Activated CD8-positive, alpha-beta memory T cell treated with anti-CD3 and anti-CD28 coated beads for 36 hours (primary cell): Measurements from ENCODE around the gene FRG2B. TPM values are rescaled to one million over a fixed set of nuclear protein-coding genes. Genes with fewer than 3 reads are reported as not detected.
"Not testable (repeated sequence)": the region's sequence is repeated elsewhere in the genome, so short reads cannot be mapped to it uniquely, and the experiment has no call there.

Experiments used
- CTCF ChIA-PET: fragments of 350-600 bp; sonication (Branson Sonifier 250); formaldehyde crosslinking; loops from one replicate; lab custom pipeline; 2021; ENCODE audit warnings: antibody characterized with exemption; lab: Charles Lee
- POLR2A ChIA-PET: fragments of 350-600 bp; sonication (Branson Sonifier 250); formaldehyde crosslinking; loops from one replicate; lab custom pipeline; 2021; ENCODE audit warnings: antibody characterized with exemption; lab: Charles Lee
- total RNA-seq, 2 experiments: library from RNA; stranded (reverse); gene quantifications; one replicate each; pipeline ENCODE4 v1.2.3, GENCODE V29; 2021

The FRG2B gene
- total RNA-seq, 2 experiments from 2014 or later = not detected

DNA sequence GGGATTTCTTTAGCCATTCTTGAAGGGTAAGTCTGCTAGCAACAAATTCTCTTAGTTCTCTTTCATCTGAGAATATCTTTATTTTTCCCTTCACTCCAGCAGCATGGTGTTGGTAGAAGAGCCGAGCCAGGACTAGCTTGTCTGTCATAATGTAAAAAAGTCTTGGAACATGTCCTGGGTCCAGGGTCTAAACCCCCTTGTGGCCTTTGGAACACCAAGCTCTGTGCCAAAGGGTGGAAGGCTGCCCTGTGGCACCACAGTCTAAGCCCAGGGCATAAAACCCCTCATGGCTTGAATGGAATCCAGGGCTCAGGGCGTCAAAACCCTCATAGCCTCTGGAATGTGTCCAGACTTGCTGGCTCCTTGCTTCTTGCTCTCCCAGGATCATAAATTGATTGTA is 23.2 kb downstream of the FRG2B start:
- CTCF ChIA-PET = interaction anchor here (0.9 kb wide), 1 partner anchor 9 kb away, joined by 3 read pairs; no protein-coding TSS in a partner anchor
- POLR2A ChIA-PET = not testable (repeated sequence)

DNA sequence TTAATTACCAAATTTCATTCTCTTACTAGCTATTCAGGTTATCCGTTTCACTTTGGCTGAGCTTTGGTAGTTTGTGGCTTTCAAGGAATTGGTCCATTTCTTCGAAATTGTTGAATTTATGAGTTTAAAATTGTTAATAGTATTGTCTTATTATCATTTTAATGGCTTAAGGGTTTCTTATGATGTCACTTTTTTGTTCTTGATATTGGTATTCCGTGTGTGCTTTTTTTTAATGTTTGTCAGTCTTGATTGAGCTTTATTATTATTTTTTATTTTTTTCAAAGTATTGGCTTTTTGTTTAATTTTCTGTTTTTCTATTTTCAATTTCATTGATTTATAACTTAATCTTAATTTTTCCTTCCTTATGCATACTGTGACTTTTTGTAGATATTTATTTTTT is 25.9 kb downstream of the FRG2B start:
- POLR2A ChIA-PET = no interaction called here
- CTCF ChIA-PET = interaction anchor here (1.0 kb wide), 1 partner anchor 14 kb away, joined by 3 read pairs; no protein-coding TSS in a partner anchor

DNA sequence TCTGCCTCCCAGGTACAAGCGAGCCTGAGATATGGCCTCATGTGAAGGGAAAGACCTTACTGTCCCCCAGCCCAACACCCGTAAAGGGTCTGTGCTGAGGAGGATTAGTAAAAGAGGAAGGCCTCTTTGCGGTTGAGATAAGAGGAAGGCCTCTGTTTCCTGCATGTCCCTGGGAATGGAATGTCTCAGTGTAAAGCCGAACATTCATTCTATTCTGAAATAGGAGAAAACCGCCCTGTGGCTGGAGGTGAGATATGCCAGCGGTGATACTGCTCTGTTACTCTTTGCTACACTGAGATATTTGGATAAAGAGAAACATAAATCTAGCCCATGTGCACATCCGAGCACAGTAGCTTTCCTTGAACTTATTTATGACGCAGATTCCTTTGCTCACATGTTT is 26.7 kb downstream of the FRG2B start:
- CTCF ChIA-PET = interaction anchor here (1.0 kb wide), 1 partner anchor 14 kb away, joined by 3 read pairs; no protein-coding TSS in a partner anchor
- POLR2A ChIA-PET = not testable (repeated sequence)

DNA sequence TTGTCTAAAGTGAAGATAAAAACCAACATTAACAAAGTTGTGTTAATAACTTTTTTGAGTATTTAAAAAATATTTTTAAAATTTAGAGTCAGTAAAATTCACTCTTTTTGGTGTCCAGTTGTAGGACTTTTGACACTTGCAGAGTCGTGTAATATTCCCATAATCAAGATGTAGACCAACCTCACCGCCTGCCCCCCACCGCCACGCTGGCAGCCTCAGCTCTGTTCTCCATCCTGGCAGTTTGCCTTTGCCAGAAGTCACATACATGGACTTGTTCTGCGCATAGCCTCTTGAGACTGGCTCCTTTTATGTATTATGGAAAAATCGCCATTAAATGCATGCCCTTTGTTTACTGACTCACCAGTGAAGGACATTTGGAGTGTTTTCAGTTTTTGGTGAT is 33.9 kb downstream of the FRG2B start:
- POLR2A ChIA-PET = no interaction called here
- CTCF ChIA-PET = no interaction called here

DNA sequence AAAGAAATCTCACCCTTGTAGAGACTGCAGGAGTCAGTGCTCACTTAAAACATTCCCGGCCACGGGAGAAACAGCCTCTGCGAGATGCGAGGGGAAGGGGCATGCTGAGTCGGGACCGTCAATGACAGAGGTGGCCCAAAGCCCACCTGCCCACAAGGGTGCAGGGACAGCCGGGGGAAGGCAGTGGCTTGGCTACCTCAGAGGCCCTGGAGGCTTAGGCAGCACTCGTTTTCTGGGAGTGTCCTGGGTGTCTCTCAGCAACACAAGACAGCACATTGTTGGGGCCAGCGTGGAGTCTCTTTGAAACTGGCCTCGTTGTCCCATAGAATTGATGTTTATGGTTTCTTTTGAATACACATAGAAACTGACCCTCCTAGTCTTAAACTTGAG is 35.6 kb downstream of the FRG2B start:
- ChIA-PET POLR2A (no interaction called here), CTCF (no interaction called here)

DNA sequence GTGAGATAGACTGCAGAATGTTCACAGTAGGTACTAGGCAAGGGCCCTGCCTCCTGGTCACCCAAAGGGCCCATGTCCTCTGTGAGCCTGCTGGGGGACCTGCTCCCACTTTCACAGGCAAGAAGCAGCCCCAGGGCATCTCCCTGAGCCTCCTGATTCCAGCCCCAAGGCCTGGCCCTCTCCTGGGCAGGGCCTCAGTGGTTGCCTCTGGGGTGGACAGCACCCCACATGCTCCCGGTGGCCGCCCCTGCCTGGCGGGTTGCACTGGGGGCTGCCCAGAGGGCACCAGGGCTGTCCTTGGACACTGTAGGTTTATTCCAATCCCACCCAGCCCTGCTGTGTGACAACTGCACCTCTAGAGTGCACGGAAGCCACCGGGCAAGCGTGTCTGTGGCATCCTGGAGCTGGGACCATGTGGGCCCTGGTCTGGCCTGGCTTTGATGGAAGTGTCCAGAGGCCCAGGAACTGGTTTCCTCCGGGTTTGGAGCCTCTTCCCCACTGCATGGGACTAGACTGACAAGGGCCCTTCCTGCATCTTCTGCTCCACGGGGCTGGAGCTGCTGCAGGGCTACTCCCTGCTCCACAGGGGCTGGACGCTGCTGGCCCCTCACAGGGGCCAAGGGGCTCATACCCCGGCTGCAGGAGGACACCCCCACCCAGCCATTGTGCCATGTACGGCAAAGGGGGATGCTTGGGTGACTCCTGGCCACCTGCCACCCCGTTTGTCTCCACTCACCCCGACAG is 36.2 kb downstream of the FRG2B start:
- CTCF ChIA-PET = no interaction called here

DNA sequence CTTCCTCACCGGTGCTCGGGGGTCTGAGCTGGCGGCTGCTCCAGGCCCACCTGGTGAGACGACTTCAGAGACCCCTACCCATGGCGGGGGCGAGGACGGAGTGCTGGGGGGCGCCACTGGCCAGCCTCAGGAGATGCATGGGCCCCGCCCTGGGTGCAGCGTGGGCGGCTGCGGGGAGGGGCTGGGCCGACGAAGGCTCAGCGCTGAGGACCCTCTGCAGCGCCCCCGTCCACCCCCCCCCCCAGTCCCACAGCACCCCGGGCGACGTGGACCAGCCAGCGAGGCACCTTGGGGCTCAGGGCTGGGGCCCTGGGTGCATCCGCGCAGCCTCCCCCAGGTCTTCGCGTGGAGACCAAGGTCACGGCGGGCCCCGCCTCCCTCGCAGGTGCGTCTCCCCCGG is 49.6 kb downstream of the FRG2B start:
- POLR2A ChIA-PET, CTCF ChIA-PET: not testable (repeated sequence)

More for the DNA sequence above, 36.2 kb downstream of the FRG2B start:
- POLR2A ChIA-PET = no interaction called here

Other genes with a start within 250 kb of the FRG2B start
- gene PAOX, start 247.5 kb downstream of the FRG2B start, total RNA-seq = 1 to 10 TPM; 5.2 to 5.6 TPM
- gene MTG1, start 232.6 kb downstream of the FRG2B start, total RNA-seq = 10 to 100 TPM; 54.2 to 54.7 TPM
- not detected for gene SPRN, start 202.2 kb downstream of the FRG2B start, total RNA-seq
- gene SCART1, start 172.8 kb downstream of the FRG2B start, total RNA-seq = 1 to 10 TPM in 1 of 2 experiments, under 1 TPM in 1; 0.93 to 1.3 TPM
- gene CYP2E1, start 99.4 kb downstream of the FRG2B start, total RNA-seq = under 1 TPM in 1 of 2 experiments, not detected in 1; 0.44 TPM
- 1 to 10 TPM; 1.3 to 1.7 TPM for gene SYCE1, start 61.2 kb downstream of the FRG2B start, total RNA-seq